Astrocyte of the cerebellum (primary cell): ENCODE data around the gene GXYLT2.

ENCODE experiments used
- DNase-seq: peaks from one replicate; pipeline ENCODE4 v3.0.0-alpha.2; 2011; ENCODE audit warnings: low read depth
- H3K4me3 ChIP-seq: 2 replicates; pipeline ENCODE4 v1.5.1; 2011; ENCODE audit warnings: mild to moderate bottlenecking, low read depth, low read length, moderate library complexity
- CTCF ChIP-seq: IDR thresholded peaks from 2 replicates; pipeline ENCODE4 v1.5.1; 2012; ENCODE audit warnings: low read length, low read depth, moderate library complexity, mild to moderate bottlenecking; ENCODE audit errors: missing control alignments
- in situ Hi-C: cut with HindIII; loops from 2 replicates; pipeline ENCODE4 v1.10.0; 2017; ENCODE audit warnings: low sequenced_read_pairs

GXYLT2 gene, protein sequence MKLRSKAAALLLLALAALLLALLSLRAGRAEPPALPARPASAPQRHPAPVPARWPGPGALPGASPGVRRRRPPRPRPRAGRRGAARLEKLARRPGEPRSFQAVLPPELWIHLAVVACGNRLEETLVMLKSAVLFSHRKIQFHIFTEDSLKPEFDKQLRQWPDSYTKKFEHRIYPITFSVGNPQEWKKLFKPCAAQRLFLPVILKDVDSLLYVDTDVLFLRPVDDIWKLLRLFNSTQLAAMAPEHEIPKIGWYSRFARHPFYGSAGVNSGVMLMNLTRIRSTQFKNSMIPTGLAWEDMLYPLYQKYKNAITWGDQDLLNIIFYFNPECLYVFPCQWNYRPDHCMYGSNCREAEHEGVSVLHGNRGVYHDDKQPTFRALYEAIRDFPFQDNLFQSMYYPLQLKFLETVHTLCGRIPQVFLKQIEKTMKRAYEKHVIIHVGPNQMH

GRCh38 chr3:72887705-72888545, at the start of gene GXYLT2:
TSS of gene GXYLT2 (plus strand) at chr3:72888046. CDS start at chr3:72888234, 188 bp downstream.
- TF ChIP-seq CTCF, result no peak
- in situ Hi-C loops, result no loop called here
- no peak for DNase-seq
- H3K4me3 ChIP-seq, result peak within 1 kb of the TSS; percentile 70

GRCh38 chr3:72839057-72839456, 48.8 kb upstream of the GXYLT2 start:
- in situ Hi-C loops, result loop anchor here (25.0 kb wide), 1 partner anchor 1102 kb away; the partner anchor contains the start of gene EIF4E3
- DNase-seq, result no peak

GRCh38 chr3:72844436-72844993, 43.3 kb upstream of the GXYLT2 start:
- H3K4me3 ChIP-seq, result no peak overlapping the region
- DNase-seq, result no peak
- TF ChIP-seq CTCF, result no peak
- in situ Hi-C loops, result loop anchor here (25.0 kb wide), 1 partner anchor 1107 kb away; the partner anchor contains the start of gene EIF4E3

More at GRCh38 chr3:72839057-72839456, 48.8 kb upstream of the GXYLT2 start:
- TF ChIP-seq CTCF, result no peak
- H3K4me3 ChIP-seq, result no peak overlapping the region

- in situ Hi-C loops, result loop anchor here (25.0 kb wide), 1 partner anchor 1109 kb away; the partner anchor contains the start of gene EIF4E3
- no peak for DNase-seq
- no peak overlapping the region for H3K4me3 ChIP-seq
- TF ChIP-seq CTCF, result no peak
Observed at GRCh38 chr3:72846166-72846565, 41.7 kb upstream of the GXYLT2 start.

GRCh38 chr3:72847282-72847681, 40.6 kb upstream of the GXYLT2 start:
- no peak for DNase-seq
- in situ Hi-C loops, result loop anchor here (25.0 kb wide), 1 partner anchor 1110 kb away; the partner anchor contains the start of gene EIF4E3
- no peak for TF ChIP-seq CTCF

More at GRCh38 chr3:72847282-72847681, 40.6 kb upstream of the GXYLT2 start:
- H3K4me3 ChIP-seq, result peak overlapping the region; percentile 94
